WI38 (cell line): Measurements from ENCODE around the gene SPON1.

Source experiments
- H3K4me3 ChIP-seq: 2 replicates; pipeline ENCODE4 v1.5.1; 2011; ENCODE audit warnings: low read depth, mild to moderate bottlenecking, control low read depth, low read length
- CTCF ChIP-seq: IDR thresholded peaks from 2 replicates; pipeline ENCODE4 v1.5.1; 2012; ENCODE audit warnings: low read depth, mild to moderate bottlenecking, control low read depth, low read length

SPON1 gene

GRCh38 chr11:14261066-14261465, 298.5 kb downstream of the SPON1 start:
- no peak overlapping the region for H3K4me3 ChIP-seq
- TF ChIP-seq CTCF = no peak

GRCh38 chr11:14262271-14262846, 299.8 kb downstream of the SPON1 start:
- no peak overlapping the region for H3K4me3 ChIP-seq
- TF ChIP-seq CTCF = no peak

GRCh38 chr11:14264966-14265365, 302.4 kb downstream of the SPON1 start:
- no peak overlapping the region for H3K4me3 ChIP-seq
- no peak for TF ChIP-seq CTCF

- TF ChIP-seq CTCF = no peak
- H3K4me3 ChIP-seq = no peak overlapping the region
Observed at GRCh38 chr11:14266622-14267021, 304.1 kb downstream of the SPON1 start.

GRCh38 chr11:14267861-14268635, 305.5 kb downstream of the SPON1 start:
- no peak for TF ChIP-seq CTCF
- H3K4me3 ChIP-seq = no peak overlapping the region

- H3K4me3 ChIP-seq = no peak overlapping the region
- no peak for TF ChIP-seq CTCF
Observed at GRCh38 chr11:14269692-14270573, 307.4 kb downstream of the SPON1 start.
